Skeletal muscle satellite cell (primary cell): ENCODE measurements around the gene SLC22A17.
A peak's percentile ranks its signal among the peaks of the same experiment; 100 is the strongest.

Experiments used
- H3K27me3 ChIP-seq: 2 replicates; pipeline ENCODE4 v1.7.0; 2013; ENCODE audit warnings: low read length; ENCODE audit not compliant: control insufficient read depth, insufficient read depth
- H3K36me3 ChIP-seq: 2 replicates; pipeline ENCODE4 v1.7.0; 2013; ENCODE audit warnings: mild to moderate bottlenecking, control low read depth, low read length; ENCODE audit not compliant: insufficient read depth
- H3K4me1 ChIP-seq: 2 replicates; pipeline ENCODE4 v1.7.0; 2013; ENCODE audit warnings: low read length; ENCODE audit not compliant: control insufficient read depth, insufficient read depth
- H3K4me2 ChIP-seq: 2 replicates; pipeline ENCODE4 v1.7.0; 2013; ENCODE audit warnings: mild to moderate bottlenecking, low read length
- H3K4me3 ChIP-seq: 2 replicates; pipeline ENCODE4 v1.7.0; 2013; ENCODE audit warnings: low read length
- H3K9ac ChIP-seq: 2 replicates; pipeline ENCODE4 v1.7.0; 2013; ENCODE audit warnings: mild to moderate bottlenecking, low read depth, low read length, moderate library complexity
- H3K9me3 ChIP-seq: replicated peaks from 2 replicates; pipeline ENCODE4 v1.7.0; 2013; ENCODE audit warnings: mild to moderate bottlenecking, control low read depth, low read length

The SLC22A17 gene

GRCh38 chr14:23359167-23359626 is 6.5 kb upstream of the SLC22A17 start:
- Histone ChIP-seq H3K4me2 (no peak overlapping the region), H3K27me3 (peaks cover 47% of the 10 kb centered on the region), H3K9me3 (no peaks in the 10 kb centered on the region), H3K36me3 (no peaks in the 10 kb centered on the region), H3K4me1 (no peaks in the 10 kb centered on the region), H3K9ac (no peak overlapping the region), H3K4me3 (no peak overlapping the region)

- Histone ChIP-seq H3K27me3 (peaks cover 47% of the 10 kb centered on the region), H3K4me3 (no peak overlapping the region), H3K9ac (no peak overlapping the region), H3K36me3 (no peaks in the 10 kb centered on the region), H3K4me1 (no peaks in the 10 kb centered on the region), H3K4me2 (no peak overlapping the region), H3K9me3 (no peaks in the 10 kb centered on the region)
Observed at GRCh38 chr14:23358553-23359166, 6.0 kb upstream of the SLC22A17 start.

- Histone ChIP-seq H3K4me1 (no peaks in the 10 kb centered on the region), H3K9me3 (no peaks in the 10 kb centered on the region), H3K9ac (no peak overlapping the region), H3K4me3 (no peak overlapping the region), H3K4me2 (no peak overlapping the region), H3K27me3 (peaks cover 49% of the 10 kb centered on the region), H3K36me3 (no peaks in the 10 kb centered on the region)
Observed at GRCh38 chr14:23358042-23358441, 5.4 kb upstream of the SLC22A17 start.

GRCh38 chr14:23357261-23357660 is 4.6 kb upstream of the SLC22A17 start:
- Histone ChIP-seq H3K4me3 (no peak overlapping the region), H3K9ac (no peak overlapping the region), H3K36me3 (no peaks in the 10 kb centered on the region), H3K4me1 (peaks cover under 1% of the 10 kb centered on the region), H3K9me3 (no peaks in the 10 kb centered on the region), H3K27me3 (peaks cover 50% of the 10 kb centered on the region), H3K4me2 (no peak overlapping the region)

GRCh38 chr14:23356662-23357061 is 4.0 kb upstream of the SLC22A17 start:
- H3K4me3 ChIP-seq, result no peak overlapping the region
- H3K27me3 ChIP-seq, result peaks cover 44% of the 10 kb centered on the region
- H3K9ac ChIP-seq, result no peak overlapping the region
- no peaks in the 10 kb centered on the region for H3K36me3 ChIP-seq
- H3K9me3 ChIP-seq, result no peaks in the 10 kb centered on the region
- peaks cover 6% of the 10 kb centered on the region for H3K4me1 ChIP-seq
- no peak overlapping the region for H3K4me2 ChIP-seq

GRCh38 chr14:23355871-23356435 is 3.3 kb upstream of the SLC22A17 start:
- H3K4me1 ChIP-seq, result peaks cover 7% of the 10 kb centered on the region
- H3K4me3 ChIP-seq, result no peak overlapping the region
- no peaks in the 10 kb centered on the region for H3K9me3 ChIP-seq
- H3K36me3 ChIP-seq, result no peaks in the 10 kb centered on the region
- H3K27me3 ChIP-seq, result peaks cover 43% of the 10 kb centered on the region
- H3K9ac ChIP-seq, result no peak overlapping the region
- H3K4me2 ChIP-seq, result no peak overlapping the region

GRCh38 chr14:23354990-23355389 is 2.3 kb upstream of the SLC22A17 start:
- no peak overlapping the region for H3K9ac ChIP-seq
- no peaks in the 10 kb centered on the region for H3K36me3 ChIP-seq
- H3K27me3 ChIP-seq, result peaks cover 42% of the 10 kb centered on the region
- H3K4me2 ChIP-seq, result no peak overlapping the region
- no peaks in the 10 kb centered on the region for H3K9me3 ChIP-seq
- H3K4me1 ChIP-seq, result peaks cover 7% of the 10 kb centered on the region
- H3K4me3 ChIP-seq, result no peak overlapping the region

GRCh38 chr14:23353433-23353780 is 720 bp upstream of the SLC22A17 start:
- no peak overlapping the region for H3K9ac ChIP-seq
- no peaks in the 10 kb centered on the region for H3K9me3 ChIP-seq
- peaks cover 42% of the 10 kb centered on the region for H3K27me3 ChIP-seq
- no peak overlapping the region for H3K4me3 ChIP-seq
- H3K4me1 ChIP-seq, result peaks cover 7% of the 10 kb centered on the region
- H3K36me3 ChIP-seq, result no peaks in the 10 kb centered on the region
- H3K4me2 ChIP-seq, result no peak overlapping the region

GRCh38 chr14:23351681-23352505 is 794 bp downstream of the SLC22A17 start:
- Histone ChIP-seq H3K4me3 (peak overlapping the region; percentile 79), H3K4me1 (peaks cover 7% of the 10 kb centered on the region), H3K9me3 (no peaks in the 10 kb centered on the region), H3K9ac (peak overlapping the region; percentile 18), H3K27me3 (peaks cover 42% of the 10 kb centered on the region), H3K36me3 (no peaks in the 10 kb centered on the region), H3K4me2 (peak overlapping the region; percentile 91)

- Histone ChIP-seq H3K4me1 (peaks cover 7% of the 10 kb centered on the region), H3K4me2 (no peak overlapping the region), H3K36me3 (no peaks in the 10 kb centered on the region), H3K4me3 (no peak overlapping the region), H3K9me3 (no peaks in the 10 kb centered on the region), H3K27me3 (peaks cover 20% of the 10 kb centered on the region), H3K9ac (no peak overlapping the region)
Observed at GRCh38 chr14:23349156-23349845, 3.4 kb downstream of the SLC22A17 start.

GRCh38 chr14:23348297-23348655 is 4.4 kb downstream of the SLC22A17 start:
- H3K4me2 ChIP-seq, result no peak overlapping the region
- peaks cover 7% of the 10 kb centered on the region for H3K4me1 ChIP-seq
- H3K27me3 ChIP-seq, result peaks cover 11% of the 10 kb centered on the region
- no peaks in the 10 kb centered on the region for H3K36me3 ChIP-seq
- H3K9me3 ChIP-seq, result no peaks in the 10 kb centered on the region
- H3K4me3 ChIP-seq, result no peak overlapping the region
- H3K9ac ChIP-seq, result no peak overlapping the region
